ENCODE measurements around the gene PTGS2.

DNA sequence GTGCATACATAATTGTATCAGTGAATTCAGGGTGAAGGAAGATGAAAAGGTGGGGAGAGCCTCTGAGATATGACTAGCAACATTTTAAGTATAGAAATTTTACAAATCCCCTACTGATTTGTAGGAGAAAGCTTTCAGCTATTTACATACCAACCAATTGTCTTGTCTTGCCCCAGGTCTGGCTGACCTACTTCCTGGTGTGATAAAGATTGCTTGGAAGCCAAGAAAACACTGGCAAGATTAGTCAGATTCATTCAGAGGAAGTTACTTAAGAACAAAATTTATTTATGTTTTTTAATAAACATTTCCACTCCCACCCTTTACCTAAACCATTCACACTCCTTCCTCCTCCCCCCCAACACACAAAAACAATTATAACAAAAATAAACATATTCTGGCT lies 17.5 kb downstream of the PTGS2 start:
- TF ChIP-seq, protein P1, sequence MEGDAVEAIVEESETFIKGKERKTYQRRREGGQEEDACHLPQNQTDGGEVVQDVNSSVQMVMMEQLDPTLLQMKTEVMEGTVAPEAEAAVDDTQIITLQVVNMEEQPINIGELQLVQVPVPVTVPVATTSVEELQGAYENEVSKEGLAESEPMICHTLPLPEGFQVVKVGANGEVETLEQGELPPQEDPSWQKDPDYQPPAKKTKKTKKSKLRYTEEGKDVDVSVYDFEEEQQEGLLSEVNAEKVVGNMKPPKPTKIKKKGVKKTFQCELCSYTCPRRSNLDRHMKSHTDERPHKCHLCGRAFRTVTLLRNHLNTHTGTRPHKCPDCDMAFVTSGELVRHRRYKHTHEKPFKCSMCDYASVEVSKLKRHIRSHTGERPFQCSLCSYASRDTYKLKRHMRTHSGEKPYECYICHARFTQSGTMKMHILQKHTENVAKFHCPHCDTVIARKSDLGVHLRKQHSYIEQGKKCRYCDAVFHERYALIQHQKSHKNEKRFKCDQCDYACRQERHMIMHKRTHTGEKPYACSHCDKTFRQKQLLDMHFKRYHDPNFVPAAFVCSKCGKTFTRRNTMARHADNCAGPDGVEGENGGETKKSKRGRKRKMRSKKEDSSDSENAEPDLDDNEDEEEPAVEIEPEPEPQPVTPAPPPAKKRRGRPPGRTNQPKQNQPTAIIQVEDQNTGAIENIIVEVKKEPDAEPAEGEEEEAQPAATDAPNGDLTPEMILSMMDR (IDR thresholded peaks at IDR 0.05), result no peak
- no peak for TF ChIP-seq POLR2AphosphoS5 (IDR thresholded peaks at IDR 0.05)
- TF ChIP-seq EP300 (IDR thresholded peaks at IDR 0.05; ENCODE audit: low read depth), result no peak

Data from transverse colon (tissue), 4 donors.